ENCODE measurements around the gene LSM14A. TPM values are rescaled to one million over a fixed set of nuclear protein-coding genes. Genes with fewer than 3 reads are reported as not detected.

Gene LSM14A
- total and polyA plus RNA-seq, 4 donors, result 60.8 to 106 (median 93.2) TPM

DNA sequence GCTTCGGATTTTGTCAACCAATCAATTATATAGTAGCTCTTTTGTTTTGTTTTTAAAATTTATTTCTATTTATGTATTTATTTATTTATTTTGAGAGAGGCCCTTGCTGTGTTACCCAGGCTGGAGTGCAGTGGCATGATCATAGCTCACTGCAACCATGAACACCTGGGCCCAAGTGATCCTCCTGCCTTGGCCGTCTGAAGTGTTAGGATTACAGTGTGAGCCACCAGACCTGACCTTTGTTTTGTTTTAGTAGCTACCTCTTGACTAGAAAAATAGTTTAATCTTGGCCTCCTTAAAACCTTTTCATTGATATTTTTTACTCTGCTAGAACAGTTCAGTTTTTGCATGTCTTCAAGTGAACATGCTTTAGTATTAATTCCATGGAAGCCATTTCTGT lies 97.2 kb downstream of the LSM14A start:
- H3K27me3 ChIP-seq (ENCODE audit: control insufficient read depth, insufficient read depth, low read length), result no peaks in the 10 kb centered on the region
- H3K36me3 ChIP-seq (ENCODE audit: control insufficient read depth, insufficient read depth, low read length), result peaks cover 7% of the 10 kb centered on the region
- peak overlapping the region; percentile 29 for H3K27ac ChIP-seq (ENCODE audit: low read depth, low read length)
- DNase-seq (ENCODE audit: low read depth in 4 of 6, low spot score in 6 of 6), result no peak
- WGBS (ENCODE audit: insufficient coverage), result 75% methylated on average over 1 of the region's 2 CpGs
- no peak overlapping the region for H3K4me3 ChIP-seq (ENCODE audit: low read depth, low read length)
- peaks cover 3% of the 10 kb centered on the region for H3K4me1 ChIP-seq (ENCODE audit: control insufficient read depth, insufficient read depth, low read length)
- H3K9me3 ChIP-seq (ENCODE audit: control insufficient read depth, insufficient read depth, low read length), result no peaks in the 10 kb centered on the region

DNA sequence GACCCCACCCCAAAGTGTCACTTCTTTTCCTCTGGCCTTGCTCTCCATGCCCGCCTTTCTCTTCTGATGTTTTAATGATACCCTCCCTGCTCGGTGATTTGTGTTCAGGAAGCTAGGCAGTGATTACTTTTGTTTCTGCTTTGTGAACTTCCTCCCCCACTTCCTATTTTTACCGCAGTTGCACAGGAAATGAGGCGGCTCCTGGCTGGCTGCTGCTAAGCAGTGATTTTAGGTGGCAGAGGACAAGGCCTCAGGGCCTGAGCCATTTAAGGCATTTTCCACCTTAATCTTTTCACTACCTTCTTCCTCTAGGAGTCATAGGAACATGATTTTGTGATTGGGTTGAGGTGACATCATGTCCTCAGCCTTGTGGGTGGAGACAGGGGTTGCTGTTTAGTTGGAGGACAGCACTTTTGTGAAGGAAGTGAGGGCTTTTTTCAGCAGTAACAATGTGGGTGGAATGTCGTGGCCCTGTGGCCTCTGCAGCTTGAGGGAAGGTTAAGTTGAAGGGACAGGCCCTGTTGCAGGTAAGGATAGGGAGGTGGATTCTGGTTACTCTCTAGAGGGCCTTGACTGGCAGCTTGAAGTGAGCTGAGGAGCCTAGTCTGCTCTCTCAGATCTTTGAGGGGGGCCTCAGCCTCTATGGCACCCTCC lies 97.8 kb downstream of the LSM14A start:
- Histone ChIP-seq H3K9me3 (ENCODE audit: control insufficient read depth, insufficient read depth, low read length) (no peaks in the 10 kb centered on the region), H3K4me1 (ENCODE audit: control insufficient read depth, insufficient read depth, low read length) (peaks cover 3% of the 10 kb centered on the region), H3K36me3 (ENCODE audit: control insufficient read depth, insufficient read depth, low read length) (peaks cover 7% of the 10 kb centered on the region), H3K4me3 (ENCODE audit: low read depth, low read length) (no peak overlapping the region), H3K27me3 (ENCODE audit: control insufficient read depth, insufficient read depth, low read length) (no peaks in the 10 kb centered on the region), H3K27ac (ENCODE audit: low read depth, low read length) (peak overlapping the region; percentile 53)
- WGBS (ENCODE audit: insufficient coverage), result 36% methylated on average over 1 of the region's 5 CpGs
- peak in 1 of 6 donors; percentile 27 for DNase-seq (ENCODE audit: low read depth in 4 of 6, low spot score in 6 of 6)

DNA sequence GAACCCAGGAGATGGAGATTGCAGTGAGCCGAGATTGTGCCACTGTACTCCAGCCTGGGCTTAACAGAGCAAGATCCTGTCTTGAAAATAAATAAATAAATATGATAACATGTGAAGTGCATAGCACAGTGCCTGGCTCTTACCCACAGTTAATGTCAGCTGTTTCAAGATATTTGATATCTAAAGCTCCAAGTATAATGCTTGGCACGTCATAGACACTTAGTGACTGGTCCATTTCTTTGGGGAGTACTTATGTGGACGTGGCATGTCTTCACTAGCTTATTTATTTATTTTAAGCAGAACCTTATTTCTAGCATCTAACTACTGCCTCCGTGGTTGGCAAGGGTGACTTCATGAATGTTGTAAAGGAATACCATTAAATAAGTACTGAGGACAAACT lies 100.8 kb downstream of the LSM14A start:
- Histone ChIP-seq H3K9me3 (ENCODE audit: control insufficient read depth, insufficient read depth, low read length) (no peaks in the 10 kb centered on the region), H3K36me3 (ENCODE audit: control insufficient read depth, insufficient read depth, low read length) (no peaks in the 10 kb centered on the region), H3K4me1 (ENCODE audit: control insufficient read depth, insufficient read depth, low read length) (peaks cover 3% of the 10 kb centered on the region), H3K27me3 (ENCODE audit: control insufficient read depth, insufficient read depth, low read length) (no peaks in the 10 kb centered on the region), H3K4me3 (ENCODE audit: low read depth, low read length) (no peak overlapping the region), H3K27ac (ENCODE audit: low read depth, low read length) (no peak overlapping the region)
- no peak for DNase-seq (ENCODE audit: low read depth in 4 of 6, low spot score in 6 of 6)
- no CpG with 5 or more reads among the region's 4 CpGs for WGBS (ENCODE audit: insufficient coverage)

DNA sequence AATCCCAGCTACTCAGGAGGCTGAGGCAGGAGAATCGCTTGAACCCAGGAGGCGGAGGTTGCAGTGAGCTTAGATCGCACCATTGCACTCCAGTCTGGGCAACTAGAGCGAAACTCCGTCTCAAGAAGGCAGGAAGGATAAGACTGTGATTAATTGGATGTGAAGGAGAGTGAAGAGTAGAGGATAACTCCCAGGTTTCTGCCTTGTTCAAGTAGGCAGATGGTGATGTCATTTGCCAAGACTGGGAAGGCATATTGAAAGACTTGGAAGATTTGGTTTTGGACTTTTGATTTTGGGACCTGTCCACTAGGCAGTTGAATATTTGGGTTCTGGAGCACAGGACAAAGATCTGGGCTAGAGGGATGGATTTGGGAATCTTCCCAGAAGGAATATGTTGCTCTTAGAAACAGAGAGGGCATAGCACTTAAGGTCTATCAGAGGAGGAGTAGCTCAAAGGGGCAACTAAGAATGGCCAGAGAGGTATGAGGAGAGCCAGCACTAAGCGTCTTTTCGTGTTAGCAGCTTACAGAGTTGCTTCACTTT lies 102.1 kb downstream of the LSM14A start:
- Histone ChIP-seq H3K36me3 (ENCODE audit: control insufficient read depth, insufficient read depth, low read length) (peaks cover 6% of the 10 kb centered on the region), H3K9me3 (ENCODE audit: control insufficient read depth, insufficient read depth, low read length) (no peaks in the 10 kb centered on the region), H3K27ac (ENCODE audit: low read depth, low read length) (peak overlapping the region; percentile 50), H3K4me3 (ENCODE audit: low read depth, low read length) (no peak overlapping the region), H3K27me3 (ENCODE audit: control insufficient read depth, insufficient read depth, low read length) (no peaks in the 10 kb centered on the region), H3K4me1 (ENCODE audit: control insufficient read depth, insufficient read depth, low read length) (peaks cover 3% of the 10 kb centered on the region)
- DNase-seq (ENCODE audit: low read depth in 4 of 6, low spot score in 6 of 6), result peak in 1 of 6 donors; percentile 26
- WGBS (ENCODE audit: insufficient coverage), result 79% methylated on average over 7 of the region's 7 CpGs

DNA sequence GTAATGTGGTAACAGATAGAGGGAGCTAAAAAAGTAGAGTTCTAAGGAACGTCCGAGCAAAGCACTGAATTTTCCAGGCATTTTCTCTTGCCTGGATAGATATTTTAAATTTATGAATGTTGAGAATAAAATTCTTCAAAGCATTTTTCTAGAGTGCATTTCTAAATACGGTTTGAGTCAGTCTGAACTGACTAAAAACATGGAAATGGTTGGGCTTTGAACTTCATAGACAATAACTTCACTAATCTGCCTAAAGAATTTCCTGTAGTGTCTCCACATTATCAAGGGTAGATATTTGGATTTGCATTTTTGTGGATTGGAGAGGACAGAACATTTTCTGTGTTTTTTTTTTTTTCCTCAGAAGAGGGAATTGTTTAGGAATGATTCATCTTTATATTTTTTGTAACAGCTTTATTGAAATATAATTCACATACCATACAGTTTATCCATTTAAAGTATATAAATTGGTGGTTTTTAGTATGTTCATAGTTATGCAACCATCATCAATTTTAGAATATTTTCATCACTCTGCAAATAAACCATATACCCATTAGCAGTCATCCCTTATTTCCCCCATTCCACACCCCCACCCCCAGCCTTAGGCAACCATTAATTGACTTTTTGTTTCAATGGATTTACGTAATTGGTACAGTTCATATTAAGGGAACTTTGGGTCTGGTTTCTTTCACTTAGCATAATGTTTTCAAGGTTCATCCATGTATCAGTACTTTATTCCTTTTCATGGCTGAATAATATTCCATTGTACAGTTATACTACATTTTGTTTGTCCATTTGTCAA lies 102.7 kb downstream of the LSM14A start:
- peak overlapping the region; percentile 50 for H3K27ac ChIP-seq (ENCODE audit: low read depth, low read length)

DNA sequence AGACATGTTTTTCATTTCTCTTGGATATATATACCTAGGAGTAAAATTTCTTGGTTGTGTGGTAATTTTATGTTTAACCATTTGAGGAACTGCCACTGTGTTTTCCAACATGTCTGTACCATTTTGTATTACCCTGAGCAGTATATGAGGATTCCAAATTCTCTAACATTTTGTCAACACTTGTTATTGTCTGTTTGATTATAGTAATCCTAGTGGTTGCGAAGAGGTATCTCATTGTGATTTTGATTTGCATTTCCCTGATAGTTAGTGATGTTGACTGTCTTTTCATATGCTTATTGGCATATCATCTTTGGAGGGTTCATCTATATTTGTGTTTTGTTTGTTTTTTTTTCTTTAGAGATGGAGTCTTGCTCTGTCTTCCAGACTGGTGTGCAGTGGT lies 103.4 kb downstream of the LSM14A start:
- peaks cover 6% of the 10 kb centered on the region for H3K36me3 ChIP-seq (ENCODE audit: control insufficient read depth, insufficient read depth, low read length)
- no peaks in the 10 kb centered on the region for H3K9me3 ChIP-seq (ENCODE audit: control insufficient read depth, insufficient read depth, low read length)
- DNase-seq (ENCODE audit: low read depth in 4 of 6, low spot score in 6 of 6), result no peak
- no peaks in the 10 kb centered on the region for H3K4me1 ChIP-seq (ENCODE audit: control insufficient read depth, insufficient read depth, low read length)
- H3K4me3 ChIP-seq (ENCODE audit: low read depth, low read length), result no peak overlapping the region
- H3K27me3 ChIP-seq (ENCODE audit: control insufficient read depth, insufficient read depth, low read length), result no peaks in the 10 kb centered on the region
- H3K27ac ChIP-seq (ENCODE audit: low read depth, low read length), result no peak overlapping the region
- WGBS (ENCODE audit: insufficient coverage), result no CpG with 5 or more reads among the region's 1 CpG

More for the DNA sequence above, 102.7 kb downstream of the LSM14A start:
- no peaks in the 10 kb centered on the region for H3K9me3 ChIP-seq (ENCODE audit: control insufficient read depth, insufficient read depth, low read length)
- no peak for DNase-seq (ENCODE audit: low read depth in 4 of 6, low spot score in 6 of 6)
- peaks cover 3% of the 10 kb centered on the region for H3K4me1 ChIP-seq (ENCODE audit: control insufficient read depth, insufficient read depth, low read length)
- H3K27me3 ChIP-seq (ENCODE audit: control insufficient read depth, insufficient read depth, low read length), result no peaks in the 10 kb centered on the region
- H3K4me3 ChIP-seq (ENCODE audit: low read depth, low read length), result no peak overlapping the region
- H3K36me3 ChIP-seq (ENCODE audit: control insufficient read depth, insufficient read depth, low read length), result peaks cover 6% of the 10 kb centered on the region
- no CpG with 5 or more reads among the region's 4 CpGs for WGBS (ENCODE audit: insufficient coverage)

DNA sequence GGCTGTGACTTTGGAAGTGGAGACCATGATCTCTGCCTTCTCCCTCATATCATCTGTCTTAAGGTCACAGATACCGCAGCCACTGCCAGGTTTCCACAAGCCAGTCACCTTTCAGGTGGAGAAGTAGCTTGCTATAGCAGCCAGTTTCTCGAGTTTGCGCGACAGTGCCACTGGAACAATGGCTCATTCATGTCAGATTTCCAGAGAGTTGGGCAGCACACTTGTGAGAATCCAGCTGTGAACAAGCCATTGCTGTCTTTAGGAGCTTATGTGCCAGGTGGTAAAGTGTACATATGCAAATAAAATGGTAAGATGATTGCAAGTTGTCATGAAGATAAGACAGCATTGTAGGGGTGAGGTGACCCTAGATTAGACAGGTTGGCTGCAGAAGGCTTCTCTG lies 104.3 kb downstream of the LSM14A start:
- Histone ChIP-seq H3K9me3 (ENCODE audit: control insufficient read depth, insufficient read depth, low read length) (no peaks in the 10 kb centered on the region), H3K36me3 (ENCODE audit: control insufficient read depth, insufficient read depth, low read length) (peaks cover 6% of the 10 kb centered on the region), H3K27ac (ENCODE audit: low read depth, low read length) (no peak overlapping the region), H3K4me3 (ENCODE audit: low read depth, low read length) (no peak overlapping the region), H3K4me1 (ENCODE audit: control insufficient read depth, insufficient read depth, low read length) (no peaks in the 10 kb centered on the region), H3K27me3 (ENCODE audit: control insufficient read depth, insufficient read depth, low read length) (no peaks in the 10 kb centered on the region)
- WGBS (ENCODE audit: insufficient coverage), result 66% methylated on average over 4 of the region's 4 CpGs
- DNase-seq (ENCODE audit: low read depth in 4 of 6, low spot score in 6 of 6), result peak in 1 of 6 donors; percentile 11

DNA sequence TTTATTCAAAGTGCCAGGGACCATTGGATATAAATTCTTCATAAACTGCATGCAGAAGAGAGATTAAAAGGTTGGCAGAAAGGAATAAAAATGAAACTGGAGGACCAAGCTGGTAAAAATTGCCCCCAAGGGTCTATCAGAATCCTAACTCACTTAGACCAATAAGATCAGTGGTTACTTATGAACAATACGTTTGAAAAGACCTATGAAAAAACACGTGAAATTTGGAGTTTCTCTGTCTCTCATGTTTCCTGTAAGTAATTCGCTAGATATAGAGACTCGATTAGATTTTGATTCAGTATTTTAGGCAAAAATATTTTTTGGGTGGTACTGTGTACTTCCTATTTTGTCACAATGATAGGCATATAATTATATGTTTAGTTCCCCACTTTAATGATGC lies 104.9 kb downstream of the LSM14A start:
- WGBS (ENCODE audit: insufficient coverage), result no CpG with 5 or more reads among the region's 4 CpGs
- no peaks in the 10 kb centered on the region for H3K4me1 ChIP-seq (ENCODE audit: control insufficient read depth, insufficient read depth, low read length)
- peaks cover 6% of the 10 kb centered on the region for H3K36me3 ChIP-seq (ENCODE audit: control insufficient read depth, insufficient read depth, low read length)
- H3K27me3 ChIP-seq (ENCODE audit: control insufficient read depth, insufficient read depth, low read length), result no peaks in the 10 kb centered on the region
- no peak overlapping the region for H3K27ac ChIP-seq (ENCODE audit: low read depth, low read length)
- no peaks in the 10 kb centered on the region for H3K9me3 ChIP-seq (ENCODE audit: control insufficient read depth, insufficient read depth, low read length)
- no peak for DNase-seq (ENCODE audit: low read depth in 4 of 6, low spot score in 6 of 6)
- H3K4me3 ChIP-seq (ENCODE audit: low read depth, low read length), result no peak overlapping the region

DNA sequence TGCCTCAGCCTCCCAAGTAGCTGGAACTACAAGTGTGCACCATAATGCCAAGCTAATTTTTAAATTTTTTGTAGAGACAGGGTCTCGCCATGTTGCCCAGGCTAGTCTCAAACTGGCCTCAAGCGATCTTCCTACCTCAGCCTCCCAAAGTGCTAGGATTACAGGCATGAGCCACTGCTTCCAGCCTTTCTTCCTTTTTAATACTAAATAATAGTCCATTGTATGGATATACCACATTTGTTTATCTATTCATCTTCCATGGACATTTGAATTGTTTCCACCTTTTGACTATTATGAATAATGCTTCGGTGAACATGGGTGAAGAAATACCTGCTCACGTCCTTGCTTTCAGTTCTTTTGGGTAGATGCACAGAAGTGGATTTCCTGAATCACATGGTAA lies 106.5 kb downstream of the LSM14A start:
- no peak for DNase-seq (ENCODE audit: low read depth in 4 of 6, low spot score in 6 of 6)
- Histone ChIP-seq H3K4me1 (ENCODE audit: control insufficient read depth, insufficient read depth, low read length) (no peaks in the 10 kb centered on the region), H3K9me3 (ENCODE audit: control insufficient read depth, insufficient read depth, low read length) (no peaks in the 10 kb centered on the region), H3K27me3 (ENCODE audit: control insufficient read depth, insufficient read depth, low read length) (no peaks in the 10 kb centered on the region), H3K27ac (ENCODE audit: low read depth, low read length) (no peak overlapping the region), H3K36me3 (ENCODE audit: control insufficient read depth, insufficient read depth, low read length) (peaks cover 6% of the 10 kb centered on the region), H3K4me3 (ENCODE audit: low read depth, low read length) (no peak overlapping the region)
- WGBS (ENCODE audit: insufficient coverage), result no CpG with 5 or more reads among the region's 4 CpGs

Measured in spinal cord (tissue), 10 donors.